ENCODE results near the gene MAP6.

DNA sequence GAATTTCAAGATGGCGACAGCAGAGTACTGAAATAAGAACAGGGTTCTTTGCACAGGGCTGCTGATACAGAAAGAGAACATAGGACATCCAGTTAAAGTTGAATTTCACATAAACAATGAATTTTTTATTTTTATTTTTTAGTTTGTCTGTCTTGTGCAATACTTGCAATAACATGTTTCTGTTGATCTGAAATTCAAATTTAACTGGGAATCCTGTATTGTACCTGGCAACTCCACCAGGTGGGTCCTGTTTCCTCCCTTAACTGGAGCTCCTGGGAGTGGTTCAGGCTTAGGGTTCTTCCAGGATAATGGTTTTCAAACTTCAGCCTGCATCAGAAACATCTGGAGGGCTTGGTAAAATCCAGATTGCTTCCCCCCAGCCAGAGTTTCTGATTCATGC lies 121.7 kb downstream of the MAP6 start:
- TF ChIP-seq, protein P1, sequence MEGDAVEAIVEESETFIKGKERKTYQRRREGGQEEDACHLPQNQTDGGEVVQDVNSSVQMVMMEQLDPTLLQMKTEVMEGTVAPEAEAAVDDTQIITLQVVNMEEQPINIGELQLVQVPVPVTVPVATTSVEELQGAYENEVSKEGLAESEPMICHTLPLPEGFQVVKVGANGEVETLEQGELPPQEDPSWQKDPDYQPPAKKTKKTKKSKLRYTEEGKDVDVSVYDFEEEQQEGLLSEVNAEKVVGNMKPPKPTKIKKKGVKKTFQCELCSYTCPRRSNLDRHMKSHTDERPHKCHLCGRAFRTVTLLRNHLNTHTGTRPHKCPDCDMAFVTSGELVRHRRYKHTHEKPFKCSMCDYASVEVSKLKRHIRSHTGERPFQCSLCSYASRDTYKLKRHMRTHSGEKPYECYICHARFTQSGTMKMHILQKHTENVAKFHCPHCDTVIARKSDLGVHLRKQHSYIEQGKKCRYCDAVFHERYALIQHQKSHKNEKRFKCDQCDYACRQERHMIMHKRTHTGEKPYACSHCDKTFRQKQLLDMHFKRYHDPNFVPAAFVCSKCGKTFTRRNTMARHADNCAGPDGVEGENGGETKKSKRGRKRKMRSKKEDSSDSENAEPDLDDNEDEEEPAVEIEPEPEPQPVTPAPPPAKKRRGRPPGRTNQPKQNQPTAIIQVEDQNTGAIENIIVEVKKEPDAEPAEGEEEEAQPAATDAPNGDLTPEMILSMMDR (conservative IDR thresholded peaks at IDR 0.05) = no peak
- no peak for TF ChIP-seq EZH2 (IDR thresholded peaks at IDR 0.05; ENCODE audit: low read depth)

All from PC-9 (cell line).